ENCODE data around the gene TRPV2.

DNA sequence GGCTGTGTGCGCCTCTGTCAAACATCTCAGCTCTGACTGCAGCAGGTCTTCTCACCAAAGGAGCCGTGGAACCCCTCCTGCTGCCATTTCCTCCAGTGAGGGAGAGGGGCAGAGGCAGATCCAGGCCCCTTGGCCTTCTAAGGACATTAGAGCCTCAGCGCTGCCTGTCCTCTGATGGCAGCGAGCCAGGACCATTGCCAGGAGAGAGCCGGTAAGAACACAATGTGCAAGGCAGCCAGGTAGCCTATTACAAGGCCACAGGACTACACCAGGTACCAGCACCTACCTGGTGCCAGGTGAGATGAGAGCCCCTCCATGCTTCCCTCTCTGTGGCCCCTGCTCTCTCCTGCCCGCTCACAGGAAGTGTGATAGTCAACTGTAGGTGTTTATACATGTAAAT, 65.6 kb downstream of the TRPV2 start:
- TF ChIP-seq, protein P1, sequence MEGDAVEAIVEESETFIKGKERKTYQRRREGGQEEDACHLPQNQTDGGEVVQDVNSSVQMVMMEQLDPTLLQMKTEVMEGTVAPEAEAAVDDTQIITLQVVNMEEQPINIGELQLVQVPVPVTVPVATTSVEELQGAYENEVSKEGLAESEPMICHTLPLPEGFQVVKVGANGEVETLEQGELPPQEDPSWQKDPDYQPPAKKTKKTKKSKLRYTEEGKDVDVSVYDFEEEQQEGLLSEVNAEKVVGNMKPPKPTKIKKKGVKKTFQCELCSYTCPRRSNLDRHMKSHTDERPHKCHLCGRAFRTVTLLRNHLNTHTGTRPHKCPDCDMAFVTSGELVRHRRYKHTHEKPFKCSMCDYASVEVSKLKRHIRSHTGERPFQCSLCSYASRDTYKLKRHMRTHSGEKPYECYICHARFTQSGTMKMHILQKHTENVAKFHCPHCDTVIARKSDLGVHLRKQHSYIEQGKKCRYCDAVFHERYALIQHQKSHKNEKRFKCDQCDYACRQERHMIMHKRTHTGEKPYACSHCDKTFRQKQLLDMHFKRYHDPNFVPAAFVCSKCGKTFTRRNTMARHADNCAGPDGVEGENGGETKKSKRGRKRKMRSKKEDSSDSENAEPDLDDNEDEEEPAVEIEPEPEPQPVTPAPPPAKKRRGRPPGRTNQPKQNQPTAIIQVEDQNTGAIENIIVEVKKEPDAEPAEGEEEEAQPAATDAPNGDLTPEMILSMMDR (IDR thresholded peaks at IDR 0.05): no peak
- no peak for TF ChIP-seq POLR2A (IDR thresholded peaks at IDR 0.05)
